ENCODE results near the gene PCDH9. TPM values are rescaled to one million over a fixed set of nuclear protein-coding genes. Genes with fewer than 3 reads are reported as not detected.
A peak's percentile ranks its signal among the peaks of the same experiment; 100 is the strongest.

PCDH9 gene
- total RNA-seq, 1 donor from 2014 or later, result 10.4 TPM

GRCh38 chr13:66335626-66336025 lies 894.5 kb downstream of the PCDH9 start:
- H3K36me3 Mint-ChIP-seq (ENCODE audit: low read depth, unreplicated experiment), result no peaks in the 10 kb centered on the region
- TF ChIP-seq, protein P1, sequence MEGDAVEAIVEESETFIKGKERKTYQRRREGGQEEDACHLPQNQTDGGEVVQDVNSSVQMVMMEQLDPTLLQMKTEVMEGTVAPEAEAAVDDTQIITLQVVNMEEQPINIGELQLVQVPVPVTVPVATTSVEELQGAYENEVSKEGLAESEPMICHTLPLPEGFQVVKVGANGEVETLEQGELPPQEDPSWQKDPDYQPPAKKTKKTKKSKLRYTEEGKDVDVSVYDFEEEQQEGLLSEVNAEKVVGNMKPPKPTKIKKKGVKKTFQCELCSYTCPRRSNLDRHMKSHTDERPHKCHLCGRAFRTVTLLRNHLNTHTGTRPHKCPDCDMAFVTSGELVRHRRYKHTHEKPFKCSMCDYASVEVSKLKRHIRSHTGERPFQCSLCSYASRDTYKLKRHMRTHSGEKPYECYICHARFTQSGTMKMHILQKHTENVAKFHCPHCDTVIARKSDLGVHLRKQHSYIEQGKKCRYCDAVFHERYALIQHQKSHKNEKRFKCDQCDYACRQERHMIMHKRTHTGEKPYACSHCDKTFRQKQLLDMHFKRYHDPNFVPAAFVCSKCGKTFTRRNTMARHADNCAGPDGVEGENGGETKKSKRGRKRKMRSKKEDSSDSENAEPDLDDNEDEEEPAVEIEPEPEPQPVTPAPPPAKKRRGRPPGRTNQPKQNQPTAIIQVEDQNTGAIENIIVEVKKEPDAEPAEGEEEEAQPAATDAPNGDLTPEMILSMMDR (IDR thresholded peaks at IDR 0.05; ENCODE audit: insufficient read depth, low read depth, low read length), result no peak
- TF ChIP-seq EZH2 (IDR thresholded peaks at IDR 0.05; ENCODE audit: insufficient read depth, low read length), result no peak
- H3K79me2 ChIP-seq (ENCODE audit: insufficient read depth, low read length), result no peaks in the 10 kb centered on the region
- no peaks in the 10 kb centered on the region for H3K9me3 Mint-ChIP-seq (ENCODE audit: unreplicated experiment)
- FAIRE-seq (no peak), DNase-seq (ENCODE audit: low read depth) (no peak)
- no peaks in the 10 kb centered on the region for H3K4me1 ChIP-seq (ENCODE audit: insufficient read depth, low read length)
- no peak overlapping the region for H2AFZ ChIP-seq (ENCODE audit: low read depth, low read length)
- no peak overlapping the region for H3K4me3 Mint-ChIP-seq (ENCODE audit: unreplicated experiment)
- H3K4me2 ChIP-seq (ENCODE audit: low read length), result no peak overlapping the region
- no peak overlapping the region for H3K27ac ChIP-seq (ENCODE audit: low read depth, low read length)
- H3K9me3 ChIP-seq (ENCODE audit: insufficient read depth, low read depth, low read length), result no peaks in the 10 kb centered on the region
- H3K27me3 Mint-ChIP-seq (ENCODE audit: low read depth, unreplicated experiment), result no peaks in the 10 kb centered on the region
- H3K27me3 ChIP-seq (ENCODE audit: insufficient read depth, low read length), result no peaks in the 10 kb centered on the region
- no peak overlapping the region for H3K4me3 ChIP-seq (ENCODE audit: insufficient read depth, low read depth, low read length)
- H4K20me1 ChIP-seq (ENCODE audit: insufficient read depth, low read length), result no peaks in the 10 kb centered on the region
- H3K27ac Mint-ChIP-seq (ENCODE audit: unreplicated experiment), result no peak overlapping the region
- no peaks in the 10 kb centered on the region for H3K4me1 Mint-ChIP-seq (ENCODE audit: low read depth, unreplicated experiment)
- H3K9ac ChIP-seq (ENCODE audit: low read length), result no peak overlapping the region
- no peaks in the 10 kb centered on the region for H3K36me3 ChIP-seq (ENCODE audit: insufficient read depth, low read length)

DNA sequence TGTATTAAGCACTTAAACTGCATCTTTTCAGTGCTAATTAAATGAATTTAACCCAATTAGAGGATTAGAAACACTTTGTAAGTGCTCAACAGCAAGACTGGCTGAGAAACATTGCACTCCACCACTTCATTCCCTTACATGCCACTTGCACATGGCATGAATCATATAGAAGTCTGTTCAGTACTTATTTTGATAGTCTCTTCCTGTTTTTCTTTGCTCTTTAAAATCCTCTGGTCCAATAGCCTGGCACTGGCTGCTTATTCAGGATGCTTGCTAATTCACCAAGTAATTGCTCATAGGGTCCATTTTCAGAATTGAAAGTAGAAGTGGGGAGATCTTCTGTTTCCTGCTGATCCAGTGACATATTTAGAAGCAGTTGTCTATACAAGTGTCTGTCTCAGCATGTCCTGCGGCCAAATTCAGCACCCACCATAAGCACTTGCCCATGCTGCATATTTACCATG lies 900.1 kb downstream of the PCDH9 start:
- DNase-seq (ENCODE audit: low read depth), result peak; percentile 3
- no peaks in the 10 kb centered on the region for H3K36me3 Mint-ChIP-seq (ENCODE audit: low read depth, unreplicated experiment)
- no peaks in the 10 kb centered on the region for H3K27me3 Mint-ChIP-seq (ENCODE audit: low read depth, unreplicated experiment)
- Histone ChIP-seq H3K9ac (ENCODE audit: low read length) (no peak overlapping the region), H4K20me1 (ENCODE audit: insufficient read depth, low read length) (no peaks in the 10 kb centered on the region), H3K36me3 (ENCODE audit: insufficient read depth, low read length) (no peaks in the 10 kb centered on the region), H3K4me3 (ENCODE audit: insufficient read depth, low read depth, low read length) (no peak overlapping the region), H3K9me3 (ENCODE audit: insufficient read depth, low read depth, low read length) (no peaks in the 10 kb centered on the region), H3K27ac (ENCODE audit: low read depth, low read length) (no peak overlapping the region), H2AFZ (ENCODE audit: low read depth, low read length) (no peak overlapping the region), H3K4me2 (ENCODE audit: low read length) (no peak overlapping the region), H3K27me3 (ENCODE audit: insufficient read depth, low read length) (no peaks in the 10 kb centered on the region), H3K4me1 (ENCODE audit: insufficient read depth, low read length) (no peaks in the 10 kb centered on the region), H3K79me2 (ENCODE audit: insufficient read depth, low read length) (no peaks in the 10 kb centered on the region)
- H3K9me3 Mint-ChIP-seq (ENCODE audit: unreplicated experiment), result no peaks in the 10 kb centered on the region
- H3K27ac Mint-ChIP-seq (ENCODE audit: unreplicated experiment), result no peak overlapping the region
- FAIRE-seq, result no peak
- no peak overlapping the region for H3K4me3 Mint-ChIP-seq (ENCODE audit: unreplicated experiment)
- H3K4me1 Mint-ChIP-seq (ENCODE audit: low read depth, unreplicated experiment), result no peaks in the 10 kb centered on the region
- TF ChIP-seq, protein P1 (IDR thresholded peaks at IDR 0.05; ENCODE audit: insufficient read depth, low read depth, low read length), result no peak
- no peak for TF ChIP-seq EZH2 (IDR thresholded peaks at IDR 0.05; ENCODE audit: insufficient read depth, low read length)

DNA sequence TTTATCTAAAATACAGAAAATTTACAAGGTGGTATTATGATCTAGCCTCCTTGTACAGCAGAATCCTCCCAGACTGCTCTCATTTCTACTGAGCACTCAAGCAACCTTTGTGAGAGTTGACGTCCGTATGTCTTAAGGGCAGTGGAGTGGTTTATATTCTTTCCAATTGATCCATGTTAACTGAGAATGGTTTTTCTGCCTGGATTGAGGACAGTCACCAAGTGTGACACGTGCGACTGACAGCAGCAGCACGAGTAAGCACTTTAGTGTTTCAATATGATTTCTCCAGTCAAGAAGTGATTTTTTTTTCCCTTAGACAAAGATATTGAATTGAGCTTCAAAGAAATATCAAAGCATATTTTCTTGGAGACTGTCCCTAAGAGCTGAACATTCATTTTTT lies 901.7 kb downstream of the PCDH9 start:
- Mint-ChIP-seq H3K27me3 (ENCODE audit: low read depth, unreplicated experiment) (no peaks in the 10 kb centered on the region), H3K9me3 (ENCODE audit: unreplicated experiment) (no peaks in the 10 kb centered on the region), H3K4me1 (ENCODE audit: low read depth, unreplicated experiment) (peaks cover 5% of the 10 kb centered on the region), H3K36me3 (ENCODE audit: low read depth, unreplicated experiment) (no peaks in the 10 kb centered on the region), H3K4me3 (ENCODE audit: unreplicated experiment) (no peak overlapping the region), H3K27ac (ENCODE audit: unreplicated experiment) (no peak overlapping the region)
- Histone ChIP-seq H3K79me2 (ENCODE audit: insufficient read depth, low read length) (no peaks in the 10 kb centered on the region), H3K9ac (ENCODE audit: low read length) (no peak overlapping the region), H3K4me3 (ENCODE audit: insufficient read depth, low read depth, low read length) (no peak overlapping the region), H2AFZ (ENCODE audit: low read depth, low read length) (no peak overlapping the region), H3K9me3 (ENCODE audit: insufficient read depth, low read depth, low read length) (no peaks in the 10 kb centered on the region), H3K36me3 (ENCODE audit: insufficient read depth, low read length) (no peaks in the 10 kb centered on the region), H3K27ac (ENCODE audit: low read depth, low read length) (no peak overlapping the region), H4K20me1 (ENCODE audit: insufficient read depth, low read length) (no peaks in the 10 kb centered on the region), H3K4me2 (ENCODE audit: low read length) (no peak overlapping the region), H3K4me1 (ENCODE audit: insufficient read depth, low read length) (no peaks in the 10 kb centered on the region), H3K27me3 (ENCODE audit: insufficient read depth, low read length) (no peaks in the 10 kb centered on the region)
- DNase-seq (ENCODE audit: low read depth) (no peak), FAIRE-seq (no peak)
- TF ChIP-seq, protein P1 (IDR thresholded peaks at IDR 0.05; ENCODE audit: insufficient read depth, low read depth, low read length), result no peak
- no peak for TF ChIP-seq EZH2 (IDR thresholded peaks at IDR 0.05; ENCODE audit: insufficient read depth, low read length)

Data from astrocyte (in vitro differentiated cells and primary cell).